ENCODE results near the gene GTPBP3.
A peak's percentile ranks its signal among the peaks of the same experiment; 100 is the strongest.

GTPBP3 gene

DNA sequence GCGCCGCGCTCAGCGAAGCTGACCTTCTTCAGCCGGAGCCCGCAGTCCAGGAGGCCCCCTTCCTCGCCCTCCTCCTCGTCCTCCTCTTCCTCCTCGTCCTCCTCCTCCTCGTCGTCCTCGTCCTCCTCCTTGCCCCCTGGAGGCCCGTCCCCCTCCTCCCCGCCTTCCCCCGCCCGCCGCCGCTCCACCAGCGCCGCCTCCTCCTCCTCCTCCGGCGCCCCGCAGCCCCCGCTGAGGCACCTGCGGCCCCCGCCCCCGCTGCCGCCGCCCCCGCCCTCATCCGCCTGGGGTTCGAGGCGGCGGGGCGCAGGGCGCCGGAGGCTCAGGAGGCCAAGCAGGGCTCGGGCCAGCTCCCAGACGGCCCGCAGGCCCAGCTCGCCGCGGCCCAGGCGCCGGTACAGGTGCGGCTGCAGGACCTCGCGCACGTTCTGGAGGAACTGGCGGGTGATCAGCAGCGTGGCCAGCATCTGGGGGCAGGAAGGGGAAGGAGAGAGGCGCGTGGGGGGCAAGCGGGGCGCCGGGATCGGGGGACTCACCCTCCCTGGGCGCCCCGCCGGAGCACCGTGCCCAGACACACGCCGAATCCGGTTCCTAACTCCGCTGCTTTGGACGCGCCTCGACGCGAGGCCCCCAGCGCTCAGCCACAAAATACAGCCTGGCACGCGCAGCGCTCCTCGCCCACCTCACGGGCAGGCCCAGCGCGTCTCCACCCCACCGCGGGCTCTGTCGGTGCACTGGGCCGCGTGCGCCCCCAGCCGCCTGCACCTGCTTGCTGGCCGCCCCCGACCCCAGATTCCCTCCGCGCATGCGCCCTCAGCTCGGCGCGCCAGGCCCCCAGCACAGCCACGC is 8.6 kb upstream of the GTPBP3 start:
- no peak for DNase-seq

DNA sequence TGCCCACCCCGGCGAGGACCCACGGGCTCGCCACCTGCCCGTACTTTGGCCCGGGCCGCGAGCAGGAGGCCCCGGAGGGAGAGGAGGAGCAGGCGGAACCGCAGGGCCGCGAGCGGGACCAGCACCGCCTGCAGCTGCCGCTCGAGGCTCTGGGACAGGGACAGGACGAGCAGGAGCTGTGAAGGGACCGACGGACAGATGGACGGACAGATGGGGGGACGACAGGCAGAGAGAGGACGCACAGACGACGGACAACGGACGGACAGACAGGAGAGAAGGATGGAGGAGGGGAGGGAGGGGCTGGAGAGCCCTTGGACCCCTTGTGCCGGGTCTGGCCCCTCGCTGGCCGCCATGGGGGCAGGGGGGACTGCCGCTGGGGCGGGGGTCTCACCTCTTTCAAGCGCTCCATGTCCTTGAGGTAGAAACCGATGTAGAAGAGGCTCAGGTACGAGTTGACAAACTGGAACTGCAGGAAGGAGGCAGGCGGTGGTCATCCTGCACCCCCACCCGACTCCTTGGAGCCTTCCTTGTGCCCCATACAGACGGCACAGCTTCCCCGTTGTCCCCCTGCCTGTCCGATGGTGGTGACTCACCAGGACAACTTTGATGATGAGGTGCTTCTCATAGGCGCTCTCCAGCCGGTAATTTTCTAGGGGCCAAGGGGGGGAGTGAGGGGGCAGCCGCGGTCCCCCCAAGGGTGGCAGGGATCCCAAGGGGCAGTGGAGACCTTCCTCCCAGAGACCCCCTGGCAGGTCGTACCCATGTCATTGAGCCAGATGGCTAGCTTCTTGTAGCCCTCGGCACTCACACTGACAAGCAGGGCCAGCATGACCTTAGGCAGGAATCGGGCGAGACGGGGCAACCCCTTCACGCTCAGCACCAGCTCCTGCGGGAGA is 7.7 kb upstream of the GTPBP3 start:
- DNase-seq, result no peak

DNA sequence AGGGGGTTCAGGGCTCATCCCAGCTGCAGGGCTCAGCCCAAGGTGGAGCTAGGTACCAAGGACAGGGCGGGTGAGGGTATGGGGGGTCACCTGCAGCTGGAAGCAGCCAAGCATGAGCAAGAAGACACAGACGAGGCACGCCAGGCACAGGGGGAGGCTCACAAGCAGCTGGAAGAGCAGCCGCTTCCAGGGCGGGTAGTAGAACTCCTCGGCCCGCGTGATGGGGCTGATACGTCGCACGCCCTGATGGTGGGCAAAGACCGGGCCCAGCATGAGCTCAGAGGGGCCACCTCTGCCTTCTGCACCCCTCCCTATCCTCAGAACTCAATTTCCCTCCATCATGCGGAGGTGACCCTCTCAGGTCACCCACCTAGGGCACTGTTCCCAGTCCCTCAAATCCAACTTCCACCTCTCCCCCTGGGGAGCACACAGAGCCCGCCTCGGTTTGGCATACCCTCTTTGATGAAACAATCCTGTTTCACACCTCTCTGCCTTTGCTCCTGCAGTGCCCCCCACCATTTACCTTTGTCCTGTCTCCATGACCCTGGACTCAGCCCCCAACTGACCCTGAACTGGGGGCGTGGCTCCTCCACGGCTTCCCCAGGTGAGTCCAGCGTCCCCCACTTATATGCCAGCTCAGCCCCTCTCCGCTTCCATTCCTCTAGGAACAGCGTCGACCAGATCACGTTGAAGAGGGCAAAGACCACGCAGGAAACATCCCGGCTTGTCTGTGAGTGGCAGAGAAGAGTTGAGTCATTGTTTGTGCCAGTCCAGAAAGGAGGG is 6.9 kb upstream of the GTPBP3 start:
- no peak for DNase-seq

DNA sequence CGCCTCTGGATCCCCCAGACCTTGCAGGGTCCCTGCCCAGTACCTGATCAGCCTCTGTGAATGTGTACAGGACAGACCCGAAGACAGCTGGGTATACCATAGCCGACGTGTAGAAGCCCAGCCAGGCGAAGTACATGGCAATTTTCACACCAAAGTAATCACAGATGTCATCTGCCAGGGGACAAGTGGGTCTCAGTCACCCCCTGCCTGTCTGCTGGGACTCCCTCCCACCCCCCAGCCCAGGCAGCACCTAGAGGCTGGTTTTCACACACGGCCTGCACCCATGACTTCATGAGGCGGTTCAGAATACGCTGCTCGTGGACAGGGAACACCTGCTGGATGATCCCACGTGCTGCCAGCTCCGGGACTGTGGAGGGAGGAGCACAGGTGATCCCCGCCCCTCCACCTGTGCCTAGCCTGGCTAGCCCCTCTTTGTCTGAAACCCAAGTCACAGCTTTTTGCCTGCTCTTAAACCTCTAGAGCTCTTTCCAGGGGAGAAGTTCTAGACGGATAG is 6.3 kb upstream of the GTPBP3 start:
- DNase-seq, result no peak

DNA sequence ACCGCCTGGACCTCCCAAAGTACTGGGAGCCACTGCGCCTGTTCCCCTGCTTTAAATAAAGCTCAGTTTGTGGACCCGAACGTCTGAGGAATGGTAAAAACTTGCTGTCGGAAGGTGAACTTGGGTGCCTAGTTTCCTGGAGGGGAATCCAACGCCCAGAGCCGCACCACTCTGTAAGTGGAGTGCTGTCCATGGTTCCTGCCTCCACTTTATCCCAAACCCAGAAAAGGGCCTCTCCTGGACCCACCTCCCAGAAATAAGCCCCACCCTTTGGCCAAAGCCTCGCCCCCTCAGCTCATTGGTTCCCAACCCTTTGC is 5.0 kb upstream of the GTPBP3 start:
- DNase-seq, result no peak

DNA sequence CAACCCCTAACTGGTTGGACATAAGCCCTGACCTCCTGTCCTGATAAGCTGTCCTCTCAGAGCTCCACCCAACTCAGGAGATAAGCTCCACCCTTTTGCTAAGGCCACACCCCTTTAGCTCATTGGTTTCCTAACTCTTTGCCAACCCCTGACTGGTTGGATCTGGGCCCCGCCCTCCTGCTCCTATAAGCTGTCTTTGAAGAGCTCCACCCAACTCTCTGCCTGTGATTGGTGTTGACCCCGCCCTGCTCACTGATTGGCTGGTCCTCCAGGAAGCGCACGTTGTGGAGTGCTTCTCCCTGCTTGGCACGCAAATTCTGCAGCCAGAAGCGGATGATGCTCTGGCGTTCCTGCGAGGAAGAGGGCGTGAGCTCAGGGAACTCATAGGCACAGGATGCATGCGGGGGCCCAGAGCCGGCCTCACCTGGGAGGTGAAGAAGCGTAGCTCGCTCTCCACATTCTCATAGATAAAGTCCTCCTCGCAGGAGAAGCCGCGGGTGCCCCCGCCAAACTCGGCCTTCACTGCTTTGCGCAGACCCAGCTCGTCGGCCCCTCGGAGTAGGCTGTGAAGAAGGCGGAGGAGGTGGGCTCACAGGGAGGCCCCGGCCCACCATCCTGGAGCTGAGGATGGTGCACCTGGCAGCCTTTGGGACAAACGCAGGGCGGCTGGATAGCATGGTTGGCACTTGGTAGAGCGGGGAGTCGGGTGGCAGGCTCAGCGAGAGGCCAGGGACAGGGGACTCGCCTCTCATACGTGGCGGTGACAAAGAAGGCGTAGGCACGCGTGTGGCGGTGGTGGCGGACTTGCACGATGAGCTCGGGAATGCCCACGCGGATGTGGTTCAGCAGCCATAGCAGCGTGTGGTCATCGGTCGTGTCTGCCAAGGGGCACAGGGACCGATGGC is 4.4 kb upstream of the GTPBP3 start:
- peak; percentile 57 for DNase-seq

DNA sequence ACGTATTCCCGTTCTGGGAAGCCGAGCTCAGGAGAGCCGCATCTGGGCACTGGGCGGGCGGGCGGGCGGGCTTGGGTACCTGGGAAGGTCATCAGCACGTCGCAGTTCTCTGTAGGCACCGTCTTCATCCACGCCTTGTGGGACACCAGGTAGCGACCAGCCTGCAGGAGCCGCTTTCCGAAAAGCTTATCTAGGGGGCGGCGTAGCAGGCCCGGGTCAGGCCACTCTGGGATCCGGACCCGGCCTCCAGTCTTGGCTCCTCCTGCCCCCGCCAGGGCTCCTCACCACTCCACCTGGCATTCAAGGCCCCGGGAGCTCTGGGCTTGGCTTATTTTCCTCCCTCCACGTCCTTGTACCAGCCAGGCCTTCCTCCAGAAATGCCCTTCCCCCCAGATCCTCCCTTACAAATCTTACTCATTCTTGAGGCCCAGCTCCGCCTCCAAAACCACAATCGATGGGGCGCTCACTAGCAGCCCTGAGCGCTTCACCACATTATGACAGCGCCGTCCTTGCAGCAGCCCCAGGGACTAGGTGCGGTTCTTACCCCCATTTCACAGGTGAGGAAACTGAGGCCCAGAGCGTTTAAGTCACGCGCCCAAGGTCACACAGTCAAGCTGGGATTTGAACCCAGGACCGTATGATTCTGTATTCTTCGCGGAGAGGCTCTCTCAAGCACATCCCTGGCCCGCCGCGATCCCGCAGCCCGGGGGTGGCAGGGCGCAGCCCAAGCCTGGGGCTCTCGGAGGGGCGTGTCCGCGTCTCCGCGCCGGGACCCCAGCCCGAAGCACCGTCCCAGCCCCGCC is 3.5 kb upstream of the GTPBP3 start:
- peak; percentile 92 for DNase-seq

DNA sequence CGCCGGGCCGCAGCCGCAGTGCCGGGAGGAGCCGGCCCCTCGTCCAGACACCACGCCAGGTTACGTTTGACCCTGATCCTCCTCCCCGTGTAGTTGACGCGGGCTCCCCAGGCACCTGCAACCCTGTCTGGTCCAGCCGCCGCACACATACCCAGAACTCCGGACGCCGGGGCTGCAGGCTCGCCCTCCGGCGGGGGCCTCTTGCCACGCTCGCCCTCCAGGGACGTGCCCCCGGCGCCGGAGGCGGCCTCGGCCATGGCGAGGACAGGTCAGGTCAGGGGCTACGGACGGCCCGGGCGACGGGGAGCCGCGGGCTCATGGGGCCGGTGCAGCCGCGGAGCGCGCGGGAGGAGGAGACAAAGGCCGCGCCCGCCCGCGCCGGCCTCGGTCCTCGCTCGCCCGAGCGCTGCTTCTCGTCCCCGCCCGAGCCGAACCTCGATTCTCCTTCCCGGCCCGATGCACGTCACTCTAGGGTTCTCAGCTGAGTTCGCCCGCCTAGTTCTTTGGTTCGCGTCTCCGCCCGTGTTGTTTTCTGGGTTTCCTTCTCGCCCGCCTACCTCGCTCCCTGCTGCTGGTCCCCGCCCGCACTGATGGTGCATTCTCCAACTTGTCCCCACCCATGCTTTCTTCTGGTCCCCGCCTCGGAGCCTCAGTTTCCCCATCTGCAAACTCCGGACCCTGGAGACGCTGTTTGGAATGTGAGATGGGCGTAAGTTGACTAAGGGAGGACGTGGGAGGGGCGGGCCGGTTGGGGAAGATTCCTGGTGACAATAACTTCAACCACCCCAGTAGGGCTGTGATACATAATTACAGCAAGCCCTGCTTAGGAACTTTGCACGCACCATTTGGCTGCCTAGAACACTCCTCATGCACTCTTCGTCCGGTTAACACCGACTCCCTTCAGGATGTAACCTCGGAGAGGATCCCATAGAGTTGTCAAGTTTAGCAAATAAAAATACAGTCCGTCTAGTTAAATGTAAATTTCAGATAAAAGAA is 2.6 kb upstream of the GTPBP3 start, which contains the start of gene ANO8:
Gene ANO8 (minus strand): TSS at position 442 of the 996 bp plus-strand sequence. CDS start 185 bp downstream, at position 257.
- DNase-seq, result peak; percentile 95

DNA sequence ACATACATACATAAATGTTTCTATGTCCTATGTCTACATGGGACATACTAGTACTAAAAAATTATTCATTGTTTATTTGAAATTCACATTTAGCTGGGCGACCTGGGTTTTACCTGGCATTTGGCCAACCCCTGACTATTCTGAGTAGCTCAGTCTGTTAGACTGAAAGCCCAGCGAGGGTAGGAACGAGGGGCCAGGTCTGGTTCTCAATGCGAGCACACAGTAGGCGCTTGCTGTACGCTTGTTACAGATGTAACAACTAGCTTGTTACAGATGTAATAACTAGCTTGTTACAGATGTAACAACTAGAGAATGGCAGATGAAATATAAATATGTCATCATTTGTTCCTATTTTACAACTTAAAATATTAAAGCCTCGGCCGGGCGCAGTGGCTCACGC is 1.8 kb upstream of the GTPBP3 start:
- no peak for DNase-seq

DNA sequence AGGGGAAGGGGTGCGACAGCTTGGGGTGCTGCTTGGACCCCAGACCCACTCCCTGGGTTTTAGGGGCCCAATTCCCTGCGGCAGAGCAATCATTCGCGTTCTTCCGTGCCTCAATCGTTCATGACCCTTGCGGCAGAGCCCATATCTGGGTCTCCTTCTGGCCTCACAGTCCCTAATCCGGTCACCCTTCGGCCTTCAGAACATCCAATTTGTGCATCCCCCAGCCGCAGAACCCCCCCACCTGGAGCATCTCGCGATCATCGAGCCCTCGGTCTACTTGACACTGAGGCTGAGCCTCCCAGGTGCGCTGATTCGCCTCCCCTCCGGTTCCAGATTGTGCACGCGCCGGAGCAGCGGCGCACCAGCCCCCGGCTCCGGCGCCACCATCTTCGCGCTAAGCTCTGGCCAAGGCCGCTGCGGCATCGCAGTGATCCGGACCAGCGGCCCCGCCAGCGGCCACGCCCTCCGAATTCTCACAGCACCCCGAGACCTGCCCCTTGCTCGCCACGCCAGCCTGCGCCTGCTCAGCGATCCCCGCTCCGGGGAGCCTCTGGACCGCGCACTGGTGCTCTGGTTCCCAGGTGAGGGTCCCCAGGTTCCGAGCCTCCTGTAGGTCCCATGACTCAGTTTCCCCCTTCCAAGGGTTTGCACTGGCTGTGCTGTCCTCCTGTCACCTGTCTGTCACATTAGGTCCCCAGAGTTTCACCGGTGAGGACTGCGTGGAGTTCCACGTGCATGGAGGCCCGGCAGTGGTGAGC is 501 bp downstream of the GTPBP3 start:
- peak; percentile 64 for DNase-seq

DNA sequence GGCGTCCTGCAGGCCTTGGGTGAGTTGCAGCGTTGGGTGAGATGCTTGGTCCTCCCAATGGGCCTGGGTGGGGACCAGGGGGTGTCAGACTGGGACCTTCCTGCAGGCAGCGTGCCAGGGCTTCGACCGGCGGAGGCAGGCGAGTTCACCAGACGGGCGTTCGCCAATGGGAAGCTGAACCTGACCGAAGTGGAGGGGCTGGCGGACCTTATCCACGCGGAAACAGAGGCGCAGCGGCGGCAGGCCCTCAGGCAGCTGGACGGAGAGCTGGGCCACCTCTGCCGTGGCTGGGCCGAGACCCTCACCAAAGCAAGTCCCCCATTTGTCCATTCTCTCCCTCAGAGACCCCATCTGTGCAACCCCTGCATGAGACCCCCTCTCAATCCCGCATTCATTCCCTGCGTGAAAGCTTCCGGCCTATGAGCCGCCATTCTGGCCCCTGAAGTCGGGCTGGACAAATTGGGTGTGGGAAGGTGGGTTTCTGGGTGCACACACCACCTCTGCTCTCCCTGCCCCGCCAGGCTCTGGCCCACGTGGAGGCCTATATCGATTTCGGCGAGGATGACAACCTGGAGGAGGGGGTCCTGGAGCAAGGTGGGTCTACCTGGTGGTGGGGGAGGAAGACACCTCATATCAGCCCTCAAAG is 1.2 kb downstream of the GTPBP3 start:
- DNase-seq, result no peak

DNA sequence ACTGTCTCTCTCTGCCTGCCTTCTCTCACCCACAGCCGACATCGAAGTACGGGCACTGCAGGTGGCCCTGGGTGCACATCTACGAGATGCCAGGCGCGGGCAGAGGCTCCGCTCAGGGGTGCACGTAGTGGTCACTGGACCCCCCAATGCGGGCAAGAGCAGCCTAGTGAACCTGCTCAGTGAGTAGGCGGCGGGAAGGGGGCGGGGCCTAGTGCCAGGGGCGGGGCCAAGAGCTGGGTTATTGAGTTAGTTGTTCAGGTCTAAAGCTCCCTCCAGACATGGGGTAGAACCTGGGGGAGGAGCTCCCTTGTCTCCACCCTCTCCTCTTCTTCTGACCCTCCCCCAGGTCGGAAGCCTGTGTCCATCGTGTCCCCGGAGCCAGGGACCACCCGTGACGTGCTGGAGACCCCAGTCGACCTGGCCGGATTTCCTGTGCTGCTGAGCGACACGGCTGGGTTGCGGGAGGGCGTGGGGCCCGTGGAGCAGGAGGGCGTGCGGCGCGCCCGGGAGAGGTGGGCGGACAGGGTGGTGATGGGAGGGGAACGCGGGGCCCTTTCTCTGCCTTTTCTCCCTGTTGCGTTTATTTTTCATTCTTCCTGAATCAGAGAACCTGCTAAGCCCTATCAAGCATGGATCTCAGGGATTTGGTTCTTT is 1.9 kb downstream of the GTPBP3 start:
- peak; percentile 63 for DNase-seq

DNA sequence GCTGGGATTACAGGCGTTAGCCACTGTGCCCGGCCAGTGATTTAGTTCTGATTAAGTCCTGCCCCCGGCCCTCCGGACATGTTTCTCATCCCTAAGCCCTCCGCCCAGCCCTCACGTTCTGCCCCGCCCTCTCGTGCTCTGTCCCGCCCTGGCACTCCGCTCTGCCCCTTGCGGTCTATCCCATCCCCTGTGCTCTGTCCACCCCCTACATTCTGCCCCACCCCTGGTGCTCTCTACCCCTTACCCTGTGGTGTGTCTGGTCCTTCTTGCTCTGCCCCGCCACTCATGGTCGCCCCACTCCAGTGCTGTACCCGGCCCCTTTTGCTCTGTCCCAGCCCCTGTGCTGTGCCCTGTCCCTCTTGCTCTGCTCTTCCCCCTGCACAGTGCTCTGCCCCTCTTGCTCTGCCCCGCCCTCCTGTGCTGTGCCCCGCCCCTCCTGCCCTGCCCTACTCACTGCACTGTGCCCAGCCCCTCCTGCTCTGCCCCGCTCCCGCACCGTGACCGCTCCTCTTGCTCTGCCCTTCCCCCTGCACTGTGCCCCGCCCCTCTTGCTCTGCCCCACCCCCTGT is 3.0 kb downstream of the GTPBP3 start:
- no peak for DNase-seq

DNA sequence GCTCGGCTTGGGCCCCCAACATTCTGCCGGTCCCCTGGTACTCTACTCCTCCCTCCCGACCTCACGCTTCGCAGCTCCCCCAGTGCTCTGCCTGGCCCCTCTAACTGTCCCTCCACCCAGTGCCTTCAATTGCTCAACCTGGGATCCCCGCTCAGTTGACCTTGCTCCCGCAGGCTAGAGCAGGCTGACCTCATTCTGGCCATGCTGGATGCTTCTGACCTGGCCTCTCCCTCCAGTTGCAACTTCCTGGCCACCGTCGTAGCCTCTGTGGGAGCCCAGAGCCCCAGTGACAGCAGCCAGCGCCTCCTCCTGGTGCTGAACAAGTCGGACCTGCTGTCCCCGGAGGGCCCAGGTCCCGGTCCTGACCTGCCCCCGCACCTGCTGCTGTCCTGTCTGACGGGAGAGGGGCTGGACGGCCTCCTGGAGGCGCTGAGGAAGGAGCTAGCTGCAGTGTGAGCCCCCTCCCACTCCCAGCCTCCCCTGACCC is 3.6 kb downstream of the GTPBP3 start:
- no peak for DNase-seq

DNA sequence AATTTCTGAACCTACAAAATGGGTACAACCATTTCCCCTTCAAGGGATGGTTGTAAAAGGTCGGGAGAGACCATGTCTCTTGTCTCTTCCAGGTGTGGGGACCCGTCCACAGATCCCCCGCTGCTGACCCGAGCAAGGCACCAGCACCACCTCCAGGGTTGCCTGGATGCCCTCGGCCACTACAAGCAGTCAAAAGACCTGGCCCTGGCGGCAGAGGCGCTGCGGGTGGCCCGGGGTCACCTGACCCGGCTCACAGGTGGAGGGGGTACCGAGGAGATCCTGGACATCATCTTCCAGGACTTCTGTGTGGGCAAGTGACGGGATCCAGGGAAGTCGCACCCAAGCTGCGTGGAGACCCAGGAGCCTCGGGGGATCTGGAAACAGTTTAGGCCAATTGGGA is 4.0 kb downstream of the GTPBP3 start:
- DNase-seq, result no peak

DNA sequence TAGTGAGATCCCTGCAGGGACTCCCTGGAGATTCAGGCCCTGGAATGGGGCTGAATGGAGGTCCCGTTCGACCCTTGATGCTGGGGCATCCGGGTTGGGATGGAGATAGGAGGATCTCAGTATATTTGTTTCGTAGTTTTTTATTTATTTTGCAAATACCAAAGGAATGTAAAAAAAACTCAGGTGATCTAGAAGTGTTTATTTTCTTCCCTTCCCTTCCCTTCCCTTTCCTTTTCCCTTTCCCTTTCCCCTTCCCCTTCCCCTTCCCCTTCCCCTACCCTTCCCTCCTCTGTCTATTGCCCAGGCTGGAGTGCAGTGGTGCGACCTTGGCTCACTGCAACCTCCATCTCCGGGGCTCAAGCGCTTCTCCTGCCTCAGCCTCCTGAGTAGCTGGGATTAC is 4.5 kb downstream of the GTPBP3 start:
- DNase-seq, result no peak

DNA sequence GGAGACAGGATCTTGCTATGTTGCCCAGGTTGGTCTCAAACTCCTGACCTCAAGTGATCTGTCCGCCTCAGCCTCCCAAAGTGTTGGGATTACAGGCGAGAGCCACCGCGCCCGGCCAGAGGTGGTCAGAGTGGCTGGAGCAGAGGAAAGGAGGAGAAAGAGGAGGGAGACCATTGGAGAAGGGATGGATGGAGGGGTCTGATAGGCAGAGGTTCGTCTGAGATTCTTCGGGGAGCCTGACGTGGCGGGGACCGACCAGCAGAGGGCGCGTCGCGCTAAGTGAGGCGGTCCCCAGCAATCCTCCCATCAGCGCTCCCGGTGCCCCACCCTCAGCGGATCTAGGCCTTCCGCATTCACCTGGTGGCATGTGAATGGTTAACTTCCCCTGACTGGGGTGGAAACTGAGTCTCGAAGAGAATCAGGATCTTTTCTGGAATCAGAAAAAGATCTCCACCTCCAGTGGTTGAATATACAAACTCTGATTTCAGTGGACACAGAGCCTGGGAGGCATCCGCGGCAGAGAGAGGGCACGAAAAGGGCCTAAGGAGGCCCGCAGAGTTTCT is 8.8 kb downstream of the GTPBP3 start:
- peak; percentile 85 for DNase-seq

Measured in activated CD4-positive, alpha-beta T cell treated with anti-CD3 and anti-CD28 coated beads, Interleukin-10, Interleukin-2, amounts not matched to agents 100 ng/mL and 50 ng/mL, durations not matched to agents 16 hours and 8 hours (primary cell).